GM19239 (cell line): ENCODE results near the gene LARP1.

ENCODE experiments used
- DNase-seq: peaks from one replicate; pipeline ENCODE4 v3.0.0; 2011; ENCODE audit warnings: low spot score; ENCODE audit not compliant: insufficient read length
- FAIRE-seq: peaks from 2 replicates; lab custom pipeline; 2011; peaks lifted over from hg19 to GRCh38; lab: Jason Lieb, UNC

Gene LARP1

DNA sequence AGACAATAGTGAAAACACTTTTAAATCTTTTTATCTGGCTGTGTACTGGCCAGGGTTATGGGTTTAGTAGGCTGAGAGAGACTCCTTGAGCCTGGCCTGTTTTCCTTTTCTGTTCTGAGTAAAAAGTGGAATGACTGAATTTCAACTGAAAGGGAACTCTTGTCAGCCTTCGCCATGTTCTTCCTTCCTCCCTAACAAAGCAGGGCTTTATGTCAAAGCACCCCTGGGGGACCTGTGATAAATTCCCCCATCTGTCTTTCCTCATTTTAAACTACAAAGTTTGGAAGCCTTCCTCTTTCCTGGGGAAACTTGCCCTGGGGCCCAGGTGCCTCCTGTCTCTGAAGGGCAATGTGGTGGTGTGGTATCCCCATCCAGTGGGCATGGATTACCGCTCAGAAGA, 29.7 kb downstream of the LARP1 start:
- FAIRE-seq (no peak), DNase-seq (no peak)

DNA sequence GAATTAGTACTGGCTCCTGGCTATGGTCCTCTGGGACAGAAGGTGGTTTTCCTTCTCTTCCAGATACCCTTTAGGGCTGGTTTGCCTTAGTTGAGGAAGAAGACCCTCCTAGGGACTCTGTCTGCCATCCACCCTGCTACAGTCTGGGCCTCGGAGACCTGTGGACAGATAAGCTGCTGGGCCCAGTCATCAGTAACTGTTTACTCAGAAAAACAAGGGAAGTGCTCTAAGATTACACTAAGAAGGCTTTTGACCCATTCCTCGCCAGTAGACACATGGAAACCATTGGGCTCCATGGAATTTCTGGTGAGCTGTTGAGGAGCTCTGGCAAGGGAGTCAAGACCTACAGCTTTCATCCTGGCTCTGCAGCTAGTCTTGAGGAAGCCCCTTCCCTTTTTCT, 31.2 kb downstream of the LARP1 start:
- FAIRE-seq = no peak
- DNase-seq = no peak

DNA sequence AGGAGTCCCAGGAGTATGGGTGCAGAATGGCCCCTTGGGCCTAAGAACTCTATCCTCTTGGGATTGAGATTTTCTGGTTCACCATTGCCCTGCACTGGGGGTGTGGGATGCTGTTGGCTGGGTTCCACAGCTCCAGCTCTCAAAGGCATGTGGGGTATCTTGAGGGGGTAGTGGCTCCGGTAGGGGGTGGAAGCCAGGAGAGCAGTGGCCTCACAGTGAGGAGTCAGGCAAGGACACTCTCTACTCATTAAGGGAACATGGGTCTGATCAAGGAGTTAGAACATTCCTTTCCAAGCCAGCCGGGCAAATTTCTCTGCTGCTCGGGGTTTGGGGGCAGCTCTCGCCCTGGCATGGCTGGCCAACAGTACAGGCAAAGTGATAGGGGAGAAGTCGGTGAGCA, 33.0 kb downstream of the LARP1 start:
- FAIRE-seq = peak; percentile 33
- no peak for DNase-seq

DNA sequence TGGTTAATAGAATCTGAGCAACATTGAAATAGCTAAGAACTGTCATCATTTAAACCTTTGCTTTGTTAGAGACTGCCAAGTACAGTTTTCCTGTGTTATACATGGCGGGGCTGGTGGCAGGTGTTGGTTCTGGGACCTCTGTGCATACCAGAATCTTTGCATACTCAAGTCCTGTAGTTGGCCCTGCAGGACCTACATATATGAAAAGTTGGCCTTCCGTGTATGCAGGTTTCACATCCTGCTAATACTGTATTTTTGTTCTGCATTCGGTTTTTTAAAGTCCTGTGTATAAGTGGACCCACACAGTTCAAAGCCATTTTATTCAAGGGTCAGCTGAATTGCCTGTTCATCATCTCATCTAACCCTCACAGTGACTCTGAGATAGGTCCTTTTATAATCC, 36.4 kb downstream of the LARP1 start:
- DNase-seq (no peak), FAIRE-seq (no peak)

DNA sequence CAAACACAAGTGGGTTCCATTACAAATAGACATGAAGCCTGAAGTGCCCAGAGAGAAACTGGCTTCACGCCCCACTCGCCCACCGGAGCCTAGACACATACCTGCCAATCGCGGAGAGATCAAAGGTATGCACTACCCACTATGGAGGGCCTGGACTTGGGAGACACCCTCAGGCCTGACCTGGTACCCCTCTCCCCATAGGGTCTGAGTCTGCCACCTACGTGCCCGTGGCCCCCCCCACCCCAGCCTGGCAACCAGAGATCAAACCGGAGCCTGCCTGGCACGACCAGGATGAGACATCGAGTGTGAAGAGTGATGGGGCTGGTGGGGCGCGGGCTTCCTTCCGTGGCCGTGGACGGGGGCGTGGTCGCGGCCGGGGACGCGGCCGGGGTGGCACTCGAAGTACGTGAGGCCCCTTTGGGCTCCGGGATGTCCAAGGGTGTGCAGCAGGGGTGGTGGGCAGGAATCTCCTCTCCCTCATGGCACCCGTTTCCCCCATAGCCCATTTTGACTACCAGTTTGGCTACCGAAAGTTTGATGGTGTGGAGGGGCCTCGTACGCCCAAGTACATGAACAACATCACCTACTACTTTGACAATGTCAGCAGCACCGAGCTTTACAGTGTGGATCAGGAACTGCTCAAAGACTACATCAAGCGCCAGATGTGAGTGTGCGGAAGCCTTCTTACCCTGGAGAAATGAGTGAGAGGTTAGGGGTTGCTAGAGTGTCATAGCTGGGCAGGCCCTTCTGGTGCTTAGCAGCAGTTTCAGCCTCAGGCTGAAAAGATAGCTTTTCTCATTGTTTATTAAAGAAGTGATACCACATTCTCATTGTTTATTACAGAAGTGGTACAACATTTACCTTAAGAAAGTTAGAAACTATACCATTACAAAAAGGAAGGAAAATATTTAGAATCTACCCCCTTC, 38.7 kb downstream of the LARP1 start:
- no peak for FAIRE-seq
- DNase-seq = no peak

DNA sequence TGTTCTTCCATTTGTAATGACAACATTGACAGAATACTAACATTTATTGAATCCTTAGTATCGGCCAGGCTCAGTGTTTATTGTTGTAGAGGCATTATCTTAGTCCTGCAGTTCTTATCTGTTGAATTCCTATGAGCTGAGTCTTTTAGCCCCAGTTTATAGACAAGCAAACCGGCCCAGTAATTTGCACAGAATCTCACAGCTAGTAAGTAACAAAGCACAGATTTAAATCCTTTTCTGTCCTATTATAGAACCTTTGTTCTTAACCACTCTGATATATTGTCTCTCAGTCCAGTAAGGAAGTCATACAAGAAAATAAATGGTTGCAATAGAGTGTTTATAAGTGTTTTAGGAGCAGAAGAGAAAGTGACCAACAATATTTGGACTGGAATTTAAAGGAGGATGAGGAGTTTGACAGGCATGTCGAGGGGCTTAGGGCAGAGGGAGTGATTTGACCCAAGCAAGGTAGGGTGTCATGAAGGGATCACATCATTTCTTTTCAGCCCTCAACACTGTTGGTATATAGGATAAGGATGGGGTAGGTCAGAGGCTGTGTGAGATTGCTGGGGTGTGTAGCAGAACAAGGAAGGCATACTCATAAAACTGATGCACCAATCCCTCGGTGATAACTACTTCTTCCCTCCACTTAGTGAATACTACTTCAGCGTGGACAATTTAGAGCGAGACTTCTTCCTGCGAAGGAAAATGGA, 39.5 kb downstream of the LARP1 start:
- FAIRE-seq = no peak

DNA sequence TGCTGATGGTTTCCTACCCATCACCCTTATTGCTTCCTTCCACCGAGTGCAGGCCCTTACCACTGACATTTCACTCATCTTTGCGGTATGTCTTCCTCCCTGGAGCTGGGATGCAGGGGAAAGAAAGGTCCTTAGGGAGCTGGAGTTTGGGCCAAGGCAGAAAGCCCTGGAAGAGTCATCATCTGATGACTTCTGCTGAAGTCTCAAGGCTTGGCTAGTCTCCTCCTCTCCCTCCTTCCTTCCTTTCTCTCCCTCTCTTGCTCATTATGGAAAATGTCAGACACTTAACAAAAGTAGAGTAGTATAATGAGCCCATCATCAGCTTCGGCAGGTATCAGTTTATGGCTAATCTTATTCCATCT, 40.0 kb downstream of the LARP1 start:
- DNase-seq = no peak
- FAIRE-seq = no peak

More for the DNA sequence above, 39.5 kb downstream of the LARP1 start:
- no peak for DNase-seq

DNA sequence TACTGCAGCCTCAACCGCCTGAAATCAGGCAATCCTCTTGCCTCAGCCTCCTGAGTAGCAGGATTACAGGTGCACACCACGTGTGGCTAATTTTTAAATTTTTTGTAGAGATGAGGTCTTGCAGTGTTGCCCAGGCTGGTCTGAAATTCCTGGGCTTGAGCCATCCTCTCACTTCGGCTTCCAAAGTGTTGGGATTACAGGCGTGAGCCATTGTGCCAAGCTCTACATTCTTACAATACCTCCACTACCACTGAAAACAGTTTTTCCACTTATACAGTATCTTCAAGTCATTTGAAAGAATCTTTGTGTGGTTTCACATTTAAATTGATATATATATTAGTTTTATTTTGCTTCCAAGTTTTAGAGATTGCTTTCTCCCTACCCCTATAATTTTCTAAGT, 42.6 kb downstream of the LARP1 start:
- DNase-seq (no peak), FAIRE-seq (no peak)

DNA sequence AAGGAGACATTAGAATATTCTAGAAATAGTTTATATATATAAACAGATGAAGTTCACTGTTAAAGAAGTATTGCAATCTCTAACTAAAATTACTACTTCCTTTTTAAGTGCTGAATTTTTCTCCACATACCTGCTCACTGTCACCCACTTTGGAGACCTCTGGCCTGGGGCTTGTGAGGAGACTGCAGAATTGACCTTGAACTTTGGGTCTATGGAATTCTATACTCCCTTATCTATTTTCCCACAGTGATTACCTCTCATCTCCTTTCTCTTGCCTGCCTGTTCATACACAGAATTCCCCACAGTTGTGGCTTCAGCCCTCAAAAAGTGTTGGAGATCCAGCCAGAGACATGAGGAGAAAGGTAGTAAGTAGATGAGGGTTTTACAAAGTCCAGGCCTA, 45.4 kb downstream of the LARP1 start:
- DNase-seq (no peak), FAIRE-seq (no peak)

DNA sequence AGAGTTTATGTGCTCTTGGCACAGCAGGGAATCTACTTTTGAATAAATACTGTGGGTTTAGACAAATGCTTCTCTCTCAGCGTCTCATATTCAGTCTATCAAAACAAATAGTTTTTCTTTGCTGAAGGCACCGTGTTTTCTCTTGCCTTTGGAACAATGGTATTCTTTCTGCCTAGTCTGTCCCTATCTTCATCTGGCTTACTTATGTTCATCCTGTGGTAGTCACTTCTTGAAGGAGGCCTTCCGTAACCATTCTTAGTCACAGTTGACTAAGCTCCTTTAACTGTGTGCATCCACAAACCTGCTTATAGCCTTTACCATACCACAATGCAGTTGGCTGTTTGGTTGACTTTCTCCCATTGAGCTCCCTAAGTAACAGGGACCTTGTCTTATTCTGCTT, 45.9 kb downstream of the LARP1 start:
- DNase-seq = no peak
- FAIRE-seq = no peak

DNA sequence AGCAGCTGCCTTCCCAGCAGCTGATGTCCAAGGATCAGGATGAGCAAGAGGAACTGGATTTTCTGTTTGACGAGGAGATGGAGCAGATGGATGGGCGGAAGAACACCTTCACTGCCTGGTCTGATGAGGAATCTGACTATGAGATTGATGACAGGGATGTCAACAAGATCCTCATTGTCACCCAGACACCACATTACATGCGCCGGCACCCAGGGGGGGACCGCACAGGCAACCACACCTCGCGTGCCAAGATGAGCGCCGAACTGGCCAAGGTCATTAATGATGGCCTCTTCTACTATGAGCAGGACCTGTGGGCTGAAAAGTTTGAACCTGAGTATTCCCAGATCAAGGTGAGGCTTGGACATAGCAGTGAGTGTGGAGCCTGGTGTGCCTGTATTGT, 46.9 kb downstream of the LARP1 start:
- FAIRE-seq (no peak), DNase-seq (no peak)

DNA sequence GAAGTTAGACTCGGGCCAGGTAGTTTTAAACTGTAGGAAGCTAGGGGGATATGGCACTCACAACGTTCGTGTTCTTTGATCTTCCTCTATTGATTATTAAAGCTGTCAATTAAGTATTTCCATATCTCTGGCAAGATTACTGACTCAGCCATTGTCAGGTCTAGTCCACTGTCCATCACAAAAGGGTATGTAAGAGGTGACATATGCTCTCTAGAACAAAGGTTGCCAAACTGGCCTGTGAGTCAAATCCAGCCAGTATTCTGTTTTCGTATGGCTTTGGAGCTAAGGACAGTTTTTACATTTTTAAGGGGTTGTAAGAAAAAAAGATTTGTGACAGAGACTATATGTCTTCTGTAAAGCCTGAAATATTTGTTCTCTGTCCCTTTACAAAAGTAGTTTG, 51.0 kb downstream of the LARP1 start:
- DNase-seq (no peak), FAIRE-seq (no peak)

DNA sequence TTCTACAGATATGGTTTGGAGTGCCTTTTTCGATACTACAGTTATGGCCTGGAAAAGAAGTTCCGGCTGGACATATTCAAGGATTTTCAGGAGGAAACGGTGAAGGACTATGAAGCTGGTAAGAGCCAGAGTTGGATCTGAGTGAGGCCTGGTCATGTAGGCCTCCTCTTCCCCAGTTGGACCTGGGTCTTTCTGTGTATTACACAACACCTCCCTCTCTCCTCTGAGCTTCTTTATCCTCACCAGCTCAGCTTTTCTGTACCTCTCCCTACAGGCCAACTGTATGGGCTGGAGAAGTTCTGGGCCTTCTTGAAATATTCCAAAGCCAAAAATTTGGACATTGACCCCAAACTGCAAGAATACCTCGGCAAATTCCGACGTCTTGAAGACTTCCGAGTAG, 56.1 kb downstream of the LARP1 start:
- DNase-seq (no peak), FAIRE-seq (no peak)

DNA sequence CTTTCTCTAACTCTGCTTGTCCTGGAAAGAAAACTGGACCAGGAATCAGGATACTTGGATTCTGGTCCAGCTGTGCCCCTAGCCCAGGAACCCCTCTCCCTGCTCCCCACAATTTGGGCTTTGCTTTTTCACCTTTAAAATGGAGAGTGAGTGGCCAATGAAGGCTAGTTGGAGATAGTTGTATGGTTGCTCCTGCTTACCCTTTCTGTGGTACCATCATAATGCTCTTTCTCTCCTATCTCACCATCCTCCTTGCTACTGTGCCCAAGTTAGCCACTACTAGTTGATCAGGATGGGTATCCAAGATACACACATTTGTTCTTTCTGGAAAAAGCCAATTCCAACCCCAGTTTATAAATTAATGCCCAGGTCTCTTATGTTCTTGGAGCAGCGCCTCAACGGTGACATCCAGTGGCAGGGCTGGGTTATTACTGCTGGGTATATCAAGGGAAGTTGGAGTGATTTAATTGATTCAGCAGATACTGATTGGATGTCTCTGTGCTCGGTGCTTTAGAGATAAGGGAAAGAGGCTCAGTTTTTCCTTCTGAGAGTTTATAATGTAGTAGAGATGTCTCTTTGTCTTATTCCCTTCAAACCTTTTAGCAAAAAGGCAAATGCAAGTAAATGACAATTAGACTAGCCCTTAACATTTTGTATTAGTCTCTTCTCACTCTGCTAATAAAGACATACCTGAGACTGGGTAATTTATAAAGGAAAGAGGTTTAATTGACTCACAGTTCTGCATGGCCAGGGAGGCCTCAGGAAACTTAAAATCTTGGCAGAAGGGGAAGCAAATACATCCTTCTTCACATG, 56.7 kb downstream of the LARP1 start:
- DNase-seq = peak; percentile 46
- FAIRE-seq = peak; percentile 73

DNA sequence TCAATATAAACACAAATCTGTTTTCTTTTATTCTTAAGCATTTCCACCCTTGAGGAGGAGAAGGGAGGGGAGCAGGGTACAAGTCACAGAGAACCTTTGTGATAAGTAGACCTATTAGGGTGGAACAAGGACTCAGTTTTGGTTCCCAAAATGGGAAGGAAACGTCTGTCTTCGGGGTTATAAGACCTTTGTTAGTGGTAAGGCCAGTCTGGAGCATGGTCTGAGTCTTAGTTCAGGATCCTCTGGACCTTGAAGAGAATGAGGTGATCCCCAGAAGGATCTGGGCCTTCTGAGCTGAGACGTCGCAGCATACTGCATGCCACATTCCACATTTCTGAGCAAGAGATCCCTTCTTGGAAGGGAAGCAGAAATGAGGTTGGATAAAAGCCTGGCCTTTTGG, 58.0 kb downstream of the LARP1 start:
- DNase-seq (no peak), FAIRE-seq (no peak)

DNA sequence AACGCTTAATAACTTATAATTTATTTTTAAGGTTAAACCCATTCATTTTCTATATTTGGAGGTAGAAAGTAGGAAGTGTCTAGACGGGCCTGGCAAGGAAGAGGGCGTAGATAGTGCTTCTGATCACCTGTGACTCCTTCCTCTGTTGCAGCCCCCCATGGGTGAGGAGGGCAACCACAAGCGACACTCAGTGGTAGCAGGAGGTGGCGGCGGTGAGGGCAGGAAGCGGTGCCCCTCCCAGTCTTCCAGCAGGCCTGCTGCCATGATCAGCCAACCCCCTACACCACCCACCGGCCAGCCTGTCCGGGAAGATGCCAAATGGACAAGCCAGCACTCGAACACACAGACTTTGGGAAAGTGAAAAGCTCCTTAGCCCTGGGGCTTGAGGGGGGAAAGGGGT, 58.6 kb downstream of the LARP1 start:
- FAIRE-seq (no peak), DNase-seq (no peak)

DNA sequence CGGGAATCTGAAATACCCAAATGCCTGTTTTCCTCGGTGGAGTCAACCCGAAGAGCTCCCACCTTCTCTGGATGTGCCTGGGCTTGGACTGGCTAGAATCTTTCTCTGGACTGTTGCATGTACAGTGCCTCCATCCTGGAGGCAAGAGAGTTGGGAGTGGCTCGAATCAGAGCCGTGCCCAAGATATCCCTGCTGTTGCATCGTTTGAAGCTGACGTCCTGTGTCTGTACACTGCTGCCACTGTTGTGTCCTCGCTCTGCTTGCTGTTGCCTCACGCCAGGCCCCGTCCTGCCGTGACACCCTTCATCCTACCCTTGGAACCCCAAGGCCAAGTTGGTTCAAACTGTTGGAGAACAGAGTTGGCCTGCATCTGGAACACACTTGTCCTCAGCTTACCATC, 59.8 kb downstream of the LARP1 start:
- DNase-seq = no peak
- no peak for FAIRE-seq

DNA sequence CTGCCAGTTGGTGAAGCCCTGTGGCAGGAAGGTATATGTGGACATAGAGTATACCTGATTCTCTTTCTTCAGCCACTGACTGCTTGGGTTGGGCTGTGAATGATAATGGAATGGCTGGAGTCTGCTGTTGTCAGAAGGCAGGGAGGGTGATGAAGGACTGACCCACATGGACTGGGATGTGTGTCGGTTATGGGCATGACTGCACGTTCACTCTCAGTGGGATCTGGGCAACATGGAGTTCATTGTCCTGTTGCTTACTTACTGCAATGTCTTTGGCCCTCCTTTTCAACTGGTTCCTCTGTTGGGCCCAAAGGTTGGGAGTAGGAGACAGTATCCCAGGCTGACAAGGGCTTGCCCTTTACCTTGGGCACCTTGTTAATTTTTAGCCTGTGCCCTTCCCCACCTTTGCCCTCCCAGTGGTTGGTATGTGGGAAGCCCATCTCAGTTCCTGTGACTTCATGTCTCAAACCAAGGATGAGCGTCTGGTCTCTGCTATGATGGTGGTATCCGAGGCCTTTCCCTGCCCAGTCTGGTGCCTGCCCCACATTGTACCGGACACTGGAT, 60.6 kb downstream of the LARP1 start:
- no peak for DNase-seq
- no peak for FAIRE-seq

DNA sequence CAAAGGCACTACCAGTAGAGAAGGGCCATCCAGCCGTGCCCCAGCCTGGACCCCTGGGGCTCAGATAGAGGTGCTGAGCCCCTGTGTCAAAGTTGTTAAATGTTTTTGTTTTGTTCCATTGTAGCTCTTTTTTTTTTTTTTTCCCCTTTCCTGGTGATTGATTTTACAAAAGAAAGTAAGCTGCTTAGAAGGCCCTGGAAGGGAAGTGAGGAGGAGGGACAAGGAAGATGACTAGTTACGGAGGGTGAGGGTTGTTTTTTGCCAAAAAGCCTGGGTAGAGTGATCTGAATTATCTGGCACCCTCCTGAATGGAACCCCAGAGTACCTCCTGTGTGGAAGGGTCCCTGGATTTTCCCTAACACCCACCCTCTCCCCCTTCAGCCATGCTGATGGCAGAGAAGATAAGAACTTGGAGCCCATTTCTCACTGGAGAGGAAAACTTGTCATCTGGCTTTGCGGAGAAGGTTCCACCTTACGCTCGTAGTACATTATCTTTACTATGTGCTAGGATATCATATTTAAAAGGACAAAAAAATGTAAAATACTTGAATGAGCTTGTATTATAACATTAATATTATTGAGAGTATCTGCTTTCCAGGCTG, 61.8 kb downstream of the LARP1 start:
- DNase-seq (no peak), FAIRE-seq (no peak)

DNA sequence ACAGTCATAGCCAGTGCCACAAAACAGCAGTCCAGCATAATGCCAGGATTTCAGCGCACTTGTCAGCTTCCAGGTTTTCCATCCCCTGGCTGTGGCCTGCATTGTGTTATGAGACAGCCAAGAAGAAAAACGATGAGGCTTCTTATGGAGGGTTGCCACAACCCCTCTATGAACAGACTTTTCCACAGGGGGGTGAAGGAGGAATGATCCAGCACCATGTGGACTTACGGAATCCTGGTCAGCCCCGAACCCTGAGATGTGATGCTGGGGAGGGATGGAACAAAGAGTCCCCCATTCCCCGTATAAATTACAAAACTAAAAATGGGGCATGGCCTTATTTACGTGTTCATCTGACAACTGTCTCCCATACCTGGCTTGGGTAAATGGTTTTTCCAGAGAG, 62.6 kb downstream of the LARP1 start:
- FAIRE-seq = no peak
- no peak for DNase-seq
